HL-60 (cell line): ENCODE measurements around the gene HPGD.

ENCODE experiments used
- CTCF ChIP-seq: IDR thresholded peaks from one replicate; pipeline ENCODE4 v1.5.1; 2011; ENCODE audit warnings: low read length, control low read depth, inconsistent platforms; ENCODE audit not compliant: insufficient read depth
- GABPA ChIP-seq: IDR thresholded peaks from 2 replicates; pipeline ENCODE4 v1.6.1; 2012; ENCODE audit warnings: low read depth
- POLR2AphosphoS5 ChIP-seq: IDR thresholded peaks from 2 replicates; pipeline ENCODE4 v1.6.1; 2012; ENCODE audit warnings: low read depth
- SPI1 ChIP-seq: IDR thresholded peaks from 2 replicates; pipeline ENCODE4 v1.6.1; 2012; ENCODE audit warnings: low read depth, mild to moderate bottlenecking, borderline replicate concordance

GRCh38 chr4:174479140-174479539 lies 43.1 kb downstream of the HPGD start:
- TF ChIP-seq CTCF, result no peak
- TF ChIP-seq GABPA, result no peak
- TF ChIP-seq SPI1, result no peak
- no peak for TF ChIP-seq POLR2AphosphoS5
